ENCODE measurements around the gene GPC1. TPM values are rescaled to one million over a fixed set of nuclear protein-coding genes. Genes with fewer than 3 reads are reported as not detected.
A peak's percentile ranks its signal among the peaks of the same experiment; 100 is the strongest.

The GPC1 gene
- total RNA-seq, 1 donor from 2014 or later, result 4.5 TPM

- no peaks in the 10 kb centered on the region for H3K36me3 Mint-ChIP-seq (ENCODE audit: low read depth, unreplicated experiment)
- H3K27me3 Mint-ChIP-seq (ENCODE audit: unreplicated experiment), result peaks cover 12% of the 10 kb centered on the region
- DNase-seq (ENCODE audit: low spot score), result no peak
- H3K9me3 Mint-ChIP-seq (ENCODE audit: unreplicated experiment), result no peaks in the 10 kb centered on the region
- peaks cover 3% of the 10 kb centered on the region for H3K4me1 Mint-ChIP-seq (ENCODE audit: unreplicated experiment)
- no peak overlapping the region for H3K4me3 Mint-ChIP-seq (ENCODE audit: unreplicated experiment)
- H3K27ac Mint-ChIP-seq (ENCODE audit: unreplicated experiment), result no peak overlapping the region
- TF ChIP-seq CTCF (IDR thresholded peaks at IDR 0.05; ENCODE audit: unreplicated experiment), result no peak
Measured at GRCh38 chr2:240461471-240462072, 26.1 kb downstream of the GPC1 start.

- DNase-seq (ENCODE audit: low spot score), result no peak
- peaks cover 3% of the 10 kb centered on the region for H3K4me1 Mint-ChIP-seq (ENCODE audit: unreplicated experiment)
- H3K27ac Mint-ChIP-seq (ENCODE audit: unreplicated experiment), result peak overlapping the region; percentile 24
- H3K9me3 Mint-ChIP-seq (ENCODE audit: unreplicated experiment), result no peaks in the 10 kb centered on the region
- H3K36me3 Mint-ChIP-seq (ENCODE audit: low read depth, unreplicated experiment), result no peaks in the 10 kb centered on the region
- peaks cover 12% of the 10 kb centered on the region for H3K27me3 Mint-ChIP-seq (ENCODE audit: unreplicated experiment)
- TF ChIP-seq CTCF (IDR thresholded peaks at IDR 0.05; ENCODE audit: unreplicated experiment), result no peak
- H3K4me3 Mint-ChIP-seq (ENCODE audit: unreplicated experiment), result no peak overlapping the region
Measured at GRCh38 chr2:240462073-240462706, 26.7 kb downstream of the GPC1 start.

- no peak for TF ChIP-seq CTCF (IDR thresholded peaks at IDR 0.05; ENCODE audit: unreplicated experiment)
- Mint-ChIP-seq H3K27ac (ENCODE audit: unreplicated experiment) (peak overlapping the region; percentile 24), H3K36me3 (ENCODE audit: low read depth, unreplicated experiment) (no peaks in the 10 kb centered on the region), H3K9me3 (ENCODE audit: unreplicated experiment) (no peaks in the 10 kb centered on the region), H3K4me1 (ENCODE audit: unreplicated experiment) (peaks cover 3% of the 10 kb centered on the region), H3K27me3 (ENCODE audit: unreplicated experiment) (peaks cover 9% of the 10 kb centered on the region), H3K4me3 (ENCODE audit: unreplicated experiment) (no peak overlapping the region)
- DNase-seq (ENCODE audit: low spot score), result no peak
Measured at GRCh38 chr2:240462707-240463273, 27.3 kb downstream of the GPC1 start.

GRCh38 chr2:240463274-240463865 lies 27.9 kb downstream of the GPC1 start:
- no peak for DNase-seq (ENCODE audit: low spot score)
- no peaks in the 10 kb centered on the region for H3K36me3 Mint-ChIP-seq (ENCODE audit: low read depth, unreplicated experiment)
- no peak overlapping the region for H3K27ac Mint-ChIP-seq (ENCODE audit: unreplicated experiment)
- peaks cover 7% of the 10 kb centered on the region for H3K27me3 Mint-ChIP-seq (ENCODE audit: unreplicated experiment)
- TF ChIP-seq CTCF (IDR thresholded peaks at IDR 0.05; ENCODE audit: unreplicated experiment), result no peak
- no peaks in the 10 kb centered on the region for H3K4me1 Mint-ChIP-seq (ENCODE audit: unreplicated experiment)
- H3K4me3 Mint-ChIP-seq (ENCODE audit: unreplicated experiment), result no peak overlapping the region
- H3K9me3 Mint-ChIP-seq (ENCODE audit: unreplicated experiment), result no peaks in the 10 kb centered on the region
